Skin of body (tissue), 2 donors: ENCODE data around the gene CDH4. TPM values are rescaled to one million over a fixed set of nuclear protein-coding genes. Genes with fewer than 3 reads are reported as not detected.

Experiments
- DNase-seq: peaks from one replicate; lab custom pipeline; 2025; lab: John Stamatoyannopoulos, UW
- total RNA-seq: library from RNA; depleted of rRNA; stranded (reverse); fragments of >200 nt; gene quantifications from one replicate; pipeline ENCODE4 v1.2.3, GENCODE V29; 2014

CDH4 gene
- total RNA-seq, 1 donor from 2014 or later: 0.10 TPM

DNA sequence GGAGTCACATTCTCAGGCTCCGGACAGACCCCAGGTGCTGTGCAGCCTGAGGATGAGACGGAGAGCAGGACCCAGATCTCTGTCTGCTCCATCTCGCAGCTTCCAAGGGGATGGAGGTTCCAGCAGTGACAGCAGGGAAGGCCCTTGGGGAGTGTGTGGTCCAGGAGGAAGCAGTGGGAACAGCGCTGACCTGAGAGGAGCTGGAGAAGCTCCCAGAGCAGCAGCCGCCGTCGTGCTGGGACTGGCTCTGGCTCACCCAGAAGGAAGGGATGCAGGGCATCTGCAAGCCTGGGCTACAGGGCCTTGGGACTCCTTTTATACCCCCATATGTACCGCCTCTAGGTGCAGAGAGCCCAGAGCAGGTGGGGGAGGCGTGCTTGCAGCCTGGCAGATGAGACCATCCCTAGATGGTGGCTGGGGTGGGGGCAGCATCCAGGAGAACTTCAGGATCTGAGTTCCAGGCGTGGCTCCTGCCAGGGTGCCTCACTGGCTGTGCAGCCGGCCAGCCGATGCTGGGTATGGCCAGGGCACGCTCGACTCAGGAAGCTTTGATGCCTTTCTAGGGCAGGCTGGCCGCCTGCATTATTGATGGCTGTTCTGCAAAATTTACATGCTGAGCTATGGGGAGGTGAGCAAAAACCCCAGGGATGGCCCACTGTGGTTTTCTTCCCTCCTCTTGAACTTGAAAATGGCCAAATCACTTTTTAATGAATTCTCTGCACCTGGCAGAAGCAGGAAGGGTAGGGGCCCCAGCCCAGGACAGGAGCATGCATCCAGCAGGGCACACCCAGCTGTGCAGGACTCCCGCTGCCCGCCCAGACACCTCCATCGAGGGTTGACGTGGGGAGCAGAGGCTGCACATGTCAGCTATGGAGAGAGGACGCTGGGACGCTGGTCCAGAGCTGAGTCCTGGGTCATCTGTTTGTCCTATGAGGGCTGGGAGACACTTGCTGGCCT is 634.0 kb downstream of the CDH4 start:
- no peak for DNase-seq

- peak; percentile 51 for DNase-seq
These were observed 634.9 kb downstream of the CDH4 start for GRCh38 chr20:61886721-61887595.

GRCh38 chr20:61887596-61888093 is 635.6 kb downstream of the CDH4 start:
- no peak for DNase-seq

DNA sequence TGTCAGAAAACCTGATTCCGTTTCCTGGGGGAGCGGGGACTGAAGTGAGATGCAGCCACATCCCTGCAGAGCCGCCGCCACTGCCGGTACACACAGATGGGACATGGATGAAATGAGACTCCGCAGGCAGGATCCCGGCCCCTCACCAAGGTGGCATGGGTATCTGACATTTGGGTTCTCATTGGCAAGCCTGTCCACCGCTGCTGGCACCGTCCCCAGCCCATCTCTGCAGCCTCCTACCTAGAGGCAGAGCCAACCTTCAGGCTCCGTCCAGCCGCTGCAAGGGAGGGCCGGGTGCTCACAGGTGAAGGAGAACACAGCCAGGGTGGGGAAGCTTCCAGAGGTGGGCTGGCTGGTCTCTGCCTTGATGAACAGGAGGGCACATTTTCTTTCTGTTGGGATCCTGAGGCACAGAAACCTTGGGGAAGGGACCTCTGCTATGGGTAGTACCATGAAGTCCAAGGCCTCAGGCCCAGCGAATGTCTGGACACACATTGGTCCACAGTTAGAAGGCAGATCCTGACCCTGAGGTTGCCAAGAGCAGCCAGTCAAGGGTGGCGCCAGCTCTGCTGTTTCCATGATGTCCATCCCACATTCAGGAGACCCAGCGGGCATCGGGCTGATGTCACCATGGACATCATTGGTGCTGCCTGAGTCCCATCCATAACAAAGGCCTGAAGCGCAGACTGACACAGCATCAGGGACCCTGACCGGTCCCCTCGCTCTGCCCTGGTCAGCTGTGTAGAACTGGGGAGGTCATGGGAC is 636.2 kb downstream of the CDH4 start:
- DNase-seq: no peak

GRCh38 chr20:61889659-61890058 is 637.6 kb downstream of the CDH4 start:
- DNase-seq: no peak

DNA sequence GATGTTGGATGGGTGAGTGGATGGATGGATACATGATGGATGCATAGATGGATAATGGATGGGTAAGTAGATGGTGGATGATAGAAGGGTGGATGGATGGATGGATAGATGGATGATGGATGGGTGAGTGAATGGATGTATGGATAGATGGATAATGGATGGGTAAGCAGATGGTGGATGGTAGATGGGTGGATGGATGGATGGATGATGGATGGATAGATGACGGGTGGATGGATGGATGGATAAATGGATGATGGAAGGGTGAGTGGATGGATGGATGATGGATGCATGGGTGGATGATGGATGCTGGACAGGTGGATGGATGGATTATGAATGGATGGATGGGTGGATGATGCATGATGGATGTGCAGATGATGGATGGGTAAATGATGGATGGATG is 638.1 kb downstream of the CDH4 start:
- DNase-seq: no peak

DNA sequence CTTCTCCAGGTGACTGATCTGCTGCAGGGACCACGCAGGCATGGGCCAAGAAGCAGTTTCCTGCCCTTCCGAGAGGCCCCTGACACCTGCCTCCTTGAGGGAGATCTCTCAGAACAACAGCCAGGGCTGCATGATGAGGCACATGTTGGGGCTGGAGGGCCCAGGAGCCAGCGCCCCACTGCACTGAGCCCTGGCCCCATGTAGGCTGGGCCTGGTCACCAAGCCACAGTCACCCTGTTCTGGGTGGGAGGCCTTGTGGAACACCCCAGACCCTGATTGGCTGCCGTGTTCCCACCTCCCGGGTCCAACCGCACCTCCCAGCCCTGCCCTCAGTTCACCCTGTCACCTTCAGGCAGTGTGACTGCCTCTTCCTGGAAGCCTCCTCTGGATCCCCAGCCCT is 639.4 kb downstream of the CDH4 start:
- no peak for DNase-seq

GRCh38 chr20:61891916-61892649 is 640.0 kb downstream of the CDH4 start:
- DNase-seq: no peak

DNA sequence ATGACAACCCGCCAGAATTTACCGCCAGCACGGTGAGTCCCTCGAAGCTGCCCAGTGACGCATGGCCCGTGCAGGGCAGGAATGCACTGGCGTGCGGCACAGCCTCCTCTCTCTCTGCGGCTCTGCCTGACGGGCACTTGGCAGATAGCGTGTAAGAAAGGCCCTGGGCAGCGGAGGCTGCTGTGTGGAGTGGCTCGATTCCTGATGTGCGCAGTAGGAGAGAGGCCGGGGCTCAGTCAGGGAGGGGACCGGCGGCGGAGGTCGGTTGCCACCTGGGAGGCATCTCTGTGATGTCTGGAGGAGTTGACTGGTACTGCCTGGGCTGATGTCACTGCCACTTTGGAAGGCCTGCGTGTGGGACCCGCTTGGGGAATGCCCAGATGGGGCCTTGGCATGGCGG is 643.0 kb downstream of the CDH4 start:
- no peak for DNase-seq

DNA sequence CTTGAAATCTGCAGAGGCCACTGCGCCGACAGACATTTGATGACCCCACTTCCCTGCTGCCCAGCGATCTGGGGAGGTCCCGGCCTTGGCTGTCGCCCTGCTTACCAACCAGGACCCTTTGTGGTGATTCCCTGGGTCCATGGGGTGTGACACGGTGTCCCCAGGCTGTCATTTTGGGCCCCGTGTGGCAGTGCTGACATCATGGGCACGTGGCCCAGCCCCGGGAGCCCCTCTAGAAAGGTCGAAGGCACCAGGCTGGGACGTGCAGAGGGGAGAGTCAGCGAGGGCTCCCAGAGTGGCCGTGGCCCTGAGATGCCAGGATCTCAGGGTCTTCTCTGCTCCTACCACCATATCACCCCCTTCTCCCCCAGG is 643.6 kb downstream of the CDH4 start:
- no peak for DNase-seq

DNA sequence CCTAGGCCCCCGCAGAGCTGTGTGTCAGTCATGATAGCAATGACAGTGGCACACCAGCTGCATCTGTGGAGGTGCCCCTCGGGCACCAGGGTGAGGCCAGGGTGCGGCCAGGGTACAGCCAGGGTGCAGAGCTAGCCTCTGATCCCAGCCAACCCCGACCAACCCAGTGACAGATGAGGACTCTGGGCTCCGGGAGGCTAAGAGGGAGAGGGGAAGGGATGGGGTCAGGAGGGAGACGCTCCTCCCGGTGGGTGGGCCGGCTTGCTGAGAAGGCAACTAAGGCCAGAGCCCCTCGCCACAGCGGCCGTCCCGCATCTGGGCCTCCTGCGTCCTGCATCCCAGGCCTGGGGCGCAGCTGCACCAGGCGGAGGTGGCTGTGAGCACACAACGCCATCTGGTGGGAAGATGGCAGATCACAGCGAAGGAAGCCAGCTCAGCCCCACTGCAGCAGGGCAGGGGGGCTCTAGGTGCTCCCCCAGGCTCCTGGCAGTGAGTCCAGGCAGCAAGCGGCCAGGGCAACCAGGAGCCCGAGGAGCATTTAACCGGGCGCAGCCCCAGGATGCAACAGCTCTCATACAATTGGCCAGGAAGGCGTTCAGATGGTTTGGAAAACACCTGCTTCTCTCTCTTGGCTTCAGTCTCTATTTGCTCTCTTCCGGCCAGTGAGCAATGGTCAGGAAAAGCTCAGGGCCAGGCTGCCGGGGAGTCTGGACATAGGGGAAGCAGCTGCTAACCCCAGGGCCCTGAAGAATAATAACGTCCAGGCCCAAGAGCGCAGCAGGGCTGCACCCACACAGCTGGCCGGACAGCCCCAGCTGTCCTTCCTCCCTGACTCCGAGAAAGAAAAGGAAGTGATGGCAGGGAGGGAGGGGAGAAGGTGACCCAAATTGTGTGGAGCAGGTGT is 644.2 kb downstream of the CDH4 start:
- peak; percentile 27 for DNase-seq

DNA sequence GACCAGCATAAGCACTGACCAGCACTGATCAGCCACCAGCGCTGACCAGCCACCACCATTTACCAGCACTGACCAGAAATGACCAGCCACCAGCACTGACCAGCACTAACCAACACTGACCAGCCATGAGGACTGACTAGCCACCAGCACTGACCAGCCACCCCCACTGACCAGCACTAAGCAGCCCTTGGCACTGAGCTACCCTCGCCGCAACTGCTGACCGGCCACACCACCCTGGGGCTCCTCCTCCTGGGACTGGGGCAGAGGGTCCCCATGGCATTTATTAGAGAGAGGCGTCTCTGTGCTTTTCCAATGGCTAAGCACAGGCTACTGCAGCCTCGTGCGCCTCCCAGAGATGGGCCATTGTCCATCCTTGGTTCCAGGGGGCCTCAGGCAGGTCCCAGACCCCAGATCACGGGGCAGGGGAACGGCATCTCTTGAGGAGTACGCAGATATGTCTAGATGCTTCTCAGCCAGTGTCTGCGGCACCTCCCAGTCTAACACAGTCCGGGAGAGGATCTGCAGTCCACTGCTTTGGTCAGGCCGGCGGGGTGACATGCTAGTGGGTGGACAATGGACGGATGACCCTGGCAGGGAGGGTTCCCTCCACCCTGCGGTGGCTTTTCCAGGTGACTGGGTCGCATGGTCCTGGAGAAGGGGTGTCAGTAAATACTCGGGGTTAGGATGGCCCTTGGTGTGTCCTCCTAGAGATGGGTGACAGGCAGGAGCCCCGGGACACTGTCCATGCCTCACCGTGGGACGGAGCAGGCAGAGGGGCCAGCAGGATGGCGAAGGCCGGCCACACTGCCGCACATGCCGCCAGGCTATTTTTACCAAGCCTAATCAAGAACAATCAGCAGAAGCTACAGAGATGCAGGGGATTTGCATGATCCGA is 645.6 kb downstream of the CDH4 start:
- no peak for DNase-seq

DNA sequence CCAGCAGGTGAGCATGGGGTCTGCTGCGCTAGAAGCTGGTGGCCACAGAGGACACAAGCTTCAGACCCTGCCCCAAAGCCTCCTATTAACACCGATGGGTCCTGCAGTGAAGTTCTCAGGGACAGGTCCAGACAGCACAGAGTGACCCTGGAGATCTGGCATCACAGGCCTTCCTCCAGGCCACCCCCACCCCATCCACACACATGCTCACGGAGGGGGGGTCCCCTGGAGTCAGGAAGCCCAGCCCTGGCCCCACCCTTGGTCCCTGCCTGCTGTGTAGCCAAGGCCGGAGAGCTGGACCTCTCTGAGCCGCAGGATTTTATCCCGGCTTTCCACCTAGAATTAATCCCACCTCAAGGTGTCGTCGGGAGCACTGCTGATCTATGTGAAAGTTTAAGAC is 646.3 kb downstream of the CDH4 start:
- DNase-seq: no peak

DNA sequence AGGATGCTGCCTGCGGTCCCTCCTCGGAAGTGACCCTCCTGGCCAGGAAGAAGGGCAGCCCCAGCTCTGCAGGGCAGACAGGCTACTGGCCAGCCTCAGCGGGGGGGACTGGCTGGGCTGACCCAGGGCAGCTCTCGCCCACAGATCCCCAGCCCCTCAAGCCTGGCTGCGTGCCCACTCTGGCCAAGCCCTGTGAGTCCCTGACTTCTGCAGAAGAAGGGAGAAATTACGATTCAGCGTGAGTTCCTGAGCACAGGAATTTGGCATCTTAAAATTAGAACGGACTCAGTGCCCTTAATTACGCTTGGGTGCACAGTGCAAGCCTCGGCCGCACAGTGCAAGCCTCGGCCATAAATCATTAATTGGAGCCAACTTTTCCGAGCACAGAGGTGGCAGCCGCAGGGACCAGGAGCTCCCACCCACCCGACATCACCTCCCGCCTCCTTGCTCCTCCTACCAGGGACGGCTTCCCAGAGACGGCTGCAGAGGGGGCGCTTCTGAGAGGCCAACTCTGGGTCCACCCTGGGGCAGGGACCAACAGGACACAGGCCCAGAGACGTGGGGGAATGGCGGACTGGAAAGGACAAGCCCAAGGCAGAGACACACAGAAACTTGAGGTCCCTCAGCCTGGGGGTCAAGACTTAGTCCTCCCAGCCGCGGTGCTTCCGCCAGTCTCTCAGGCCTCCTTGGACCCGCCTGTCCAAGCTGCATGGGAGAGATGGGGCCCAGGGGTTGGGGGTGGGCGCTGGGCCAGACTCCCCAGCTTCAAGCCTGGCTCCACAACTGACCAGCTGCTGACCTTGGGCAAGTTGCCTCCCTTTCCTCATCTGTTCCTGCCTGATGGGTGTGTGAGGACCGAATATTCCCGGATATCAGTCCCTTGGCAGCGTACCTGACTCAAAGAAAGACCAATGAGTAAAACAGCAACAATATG is 648.2 kb downstream of the CDH4 start:
- DNase-seq: no peak

- no peak for DNase-seq
These were observed 648.9 kb downstream of the CDH4 start for GRCh38 chr20:61900945-61901293.

GRCh38 chr20:61901392-61902220 is 649.5 kb downstream of the CDH4 start:
- no peak for DNase-seq
